ENCODE measurements around the gene CP. TPM values are rescaled to one million over a fixed set of nuclear protein-coding genes. Genes with fewer than 3 reads are reported as not detected.
"Not testable (repeated sequence)": the region's sequence is repeated elsewhere in the genome, so short reads cannot be mapped to it uniquely, and the experiment has no call there.

The CP gene
- total RNA-seq, 1 experiment from 2014 or later = 0.28 TPM

DNA sequence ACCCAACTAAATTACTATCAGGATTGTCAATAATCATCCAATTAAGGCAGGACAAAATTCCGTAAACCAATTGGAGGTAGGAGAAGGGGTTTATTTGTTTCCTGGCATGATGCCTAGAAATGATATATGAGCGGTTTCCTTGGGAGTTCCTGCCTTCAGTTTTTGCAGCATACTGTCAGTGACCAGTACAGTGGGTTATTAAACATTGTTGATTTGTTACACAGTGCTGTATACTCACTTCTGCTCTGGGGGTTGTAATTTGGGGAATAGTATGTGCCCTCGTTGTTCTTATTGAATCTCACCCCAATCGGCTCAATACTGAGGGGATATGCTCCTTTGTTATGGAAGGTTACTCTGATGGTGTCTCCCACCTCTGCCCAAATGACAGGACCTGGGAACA lies 22.2 kb downstream of the CP start:
- Histone ChIP-seq H2AFZ (no peak overlapping the region), H3K9me3 (ENCODE audit: insufficient read depth, low read depth) (no peaks in the 10 kb centered on the region), H3K27me3 (ENCODE audit: insufficient read depth, low read depth) (no peaks in the 10 kb centered on the region), H3K9me2 (ENCODE audit: insufficient read depth) (no peaks in the 10 kb centered on the region), H3K27ac (no peak overlapping the region), H3K4me1 (replicated peaks; ENCODE audit: insufficient read depth) (no peaks in the 10 kb centered on the region), H3F3A (ENCODE audit: insufficient read depth, low read depth) (no peaks in the 10 kb centered on the region), H3K79me2 (ENCODE audit: low read depth) (no peaks in the 10 kb centered on the region), H3K4me2 (no peak overlapping the region), H3K36me3 (ENCODE audit: low read depth) (no peaks in the 10 kb centered on the region), H3K4me3 (no peak overlapping the region), H4K20me1 (ENCODE audit: insufficient read depth) (no peaks in the 10 kb centered on the region)
- no peak for DNase-seq
- ChIA-PET POLR2A (ENCODE audit: unreplicated experiment) (no interaction called here), CTCF (no interaction called here)
- BruUV-seq (replicated peaks) = no TSS peak
- TF ChIP-seq EZH2 (IDR thresholded peaks at IDR 0.05; ENCODE audit: low read depth) (no peak), CTCF (conservative IDR thresholded peaks at IDR 0.05) (no peak)
- intact Hi-C loops (cut with micrococcal nuclease; ENCODE audit: unreplicated experiment) = no loop called here

- Histone ChIP-seq H3K36me3 (ENCODE audit: low read depth) (no peaks in the 10 kb centered on the region), H3K4me1 (replicated peaks; ENCODE audit: insufficient read depth) (no peaks in the 10 kb centered on the region), H3K27me3 (ENCODE audit: insufficient read depth, low read depth) (no peaks in the 10 kb centered on the region), H3F3A (ENCODE audit: insufficient read depth, low read depth) (no peaks in the 10 kb centered on the region), H2AFZ (no peak overlapping the region), H4K20me1 (ENCODE audit: insufficient read depth) (no peaks in the 10 kb centered on the region), H3K9me3 (ENCODE audit: insufficient read depth, low read depth) (no peaks in the 10 kb centered on the region), H3K4me3 (no peak overlapping the region), H3K4me2 (no peak overlapping the region), H3K9me2 (ENCODE audit: insufficient read depth) (no peaks in the 10 kb centered on the region), H3K27ac (no peak overlapping the region), H3K79me2 (ENCODE audit: low read depth) (no peaks in the 10 kb centered on the region)
- ChIA-PET CTCF (no interaction called here), POLR2A (ENCODE audit: unreplicated experiment) (no interaction called here)
- no TSS peak for BruUV-seq (replicated peaks)
- no peak for TF ChIP-seq CTCF (conservative IDR thresholded peaks at IDR 0.05)
- no peak for TF ChIP-seq EZH2 (IDR thresholded peaks at IDR 0.05; ENCODE audit: low read depth)
- no peak for DNase-seq
- intact Hi-C loops (cut with micrococcal nuclease; ENCODE audit: unreplicated experiment) = no loop called here
Measured at GRCh38 chr3:149198611-149199010, 23.0 kb downstream of the CP start.

DNA sequence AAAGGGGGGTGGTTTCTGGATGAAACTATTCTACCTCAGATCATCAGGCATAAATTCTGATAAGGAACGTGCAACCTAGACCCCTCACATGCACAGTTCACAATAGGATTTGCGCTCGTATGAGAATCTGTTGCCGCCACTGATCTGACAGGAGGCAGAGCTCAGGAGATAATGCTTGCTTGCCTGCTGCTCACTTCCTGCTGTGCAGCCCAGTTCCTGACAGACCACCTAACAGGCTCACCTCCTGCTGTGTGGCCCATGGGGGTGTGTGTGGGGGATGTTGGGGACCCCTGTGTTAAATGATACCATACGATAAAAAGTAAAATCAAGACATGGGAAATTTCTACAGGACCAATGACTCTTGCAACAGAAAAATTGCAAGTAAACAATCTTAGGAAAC lies 24.0 kb downstream of the CP start:
- Histone ChIP-seq H3K79me2 (ENCODE audit: low read depth) (no peaks in the 10 kb centered on the region), H3K27me3 (ENCODE audit: insufficient read depth, low read depth) (no peaks in the 10 kb centered on the region), H3F3A (ENCODE audit: insufficient read depth, low read depth) (no peaks in the 10 kb centered on the region), H3K9me2 (ENCODE audit: insufficient read depth) (no peaks in the 10 kb centered on the region), H4K20me1 (ENCODE audit: insufficient read depth) (no peaks in the 10 kb centered on the region), H3K27ac (no peak overlapping the region), H2AFZ (no peak overlapping the region), H3K36me3 (ENCODE audit: low read depth) (no peaks in the 10 kb centered on the region), H3K4me1 (replicated peaks; ENCODE audit: insufficient read depth) (no peaks in the 10 kb centered on the region), H3K9me3 (ENCODE audit: insufficient read depth, low read depth) (no peaks in the 10 kb centered on the region), H3K4me3 (no peak overlapping the region), H3K4me2 (no peak overlapping the region)
- BruUV-seq (replicated peaks) = no TSS peak
- intact Hi-C loops (cut with micrococcal nuclease; ENCODE audit: unreplicated experiment) = no loop called here
- DNase-seq = no peak
- POLR2A ChIA-PET (ENCODE audit: unreplicated experiment) = no interaction called here
- TF ChIP-seq CTCF (conservative IDR thresholded peaks at IDR 0.05) (no peak), EZH2 (IDR thresholded peaks at IDR 0.05; ENCODE audit: low read depth) (no peak)
- CTCF ChIA-PET = no interaction called here

GRCh38 chr3:149196805-149197592 lies 24.6 kb downstream of the CP start:
- H3K9me2 ChIP-seq (ENCODE audit: insufficient read depth); H3K79me2 ChIP-seq (ENCODE audit: low read depth); H3F3A ChIP-seq (ENCODE audit: insufficient read depth, low read depth); POLR2A ChIA-PET (ENCODE audit: unreplicated experiment); CTCF ChIA-PET; BruUV-seq (replicated peaks); H3K4me2 ChIP-seq; H3K9me3 ChIP-seq (ENCODE audit: insufficient read depth, low read depth); H3K27me3 ChIP-seq (ENCODE audit: insufficient read depth, low read depth); H3K27ac ChIP-seq; H3K36me3 ChIP-seq (ENCODE audit: low read depth); H3K4me1 ChIP-seq (replicated peaks; ENCODE audit: insufficient read depth); H2AFZ ChIP-seq; H4K20me1 ChIP-seq (ENCODE audit: insufficient read depth); H3K4me3 ChIP-seq; DNase-seq; intact Hi-C loops (cut with micrococcal nuclease; ENCODE audit: unreplicated experiment): not testable (repeated sequence)

Data from PC-9 (cell line).